Muscle layer of colon (tissue), 2 donors: ENCODE results near the gene ZNF423.
A peak's percentile ranks its signal among the peaks of the same experiment; 100 is the strongest.
"Not testable (repeated sequence)": the region's sequence is repeated elsewhere in the genome, so short reads cannot be mapped to it uniquely, and the experiment has no call there.

Experiments used
- H3K27ac ChIP-seq: one replicate; pipeline ENCODE4 v1.7.0; 2013; ENCODE audit warnings: low read depth, mild to moderate bottlenecking, low read length, moderate library complexity
- H3K27me3 ChIP-seq, 2 donors: one replicate each; pipeline ENCODE4 v1.7.0; 2013; ENCODE audit warnings: low read length in 2 of 2, mild to moderate bottlenecking in 2 of 2; ENCODE audit not compliant: insufficient read depth in 2 of 2, control insufficient read depth in 1 of 2
- H3K36me3 ChIP-seq: one replicate; pipeline ENCODE4 v1.7.0; 2013; ENCODE audit warnings: mild to moderate bottlenecking, low read length; ENCODE audit not compliant: insufficient read depth
- H3K4me1 ChIP-seq: one replicate; pipeline ENCODE4 v1.7.0; 2013; ENCODE audit warnings: mild to moderate bottlenecking, low read length; ENCODE audit not compliant: insufficient read depth
- H3K4me3 ChIP-seq, 2 donors: one replicate each; pipeline ENCODE4 v1.7.0; 2013; ENCODE audit warnings: low read length in 2 of 2, low read depth in 1 of 2, mild to moderate bottlenecking in 1 of 2, moderate library complexity in 1 of 2
- H3K9ac ChIP-seq: one replicate; pipeline ENCODE4 v1.7.0; 2013; ENCODE audit warnings: low read length
- H3K9me3 ChIP-seq: one replicate; pipeline ENCODE4 v1.7.0; 2013; ENCODE audit warnings: mild to moderate bottlenecking, low read length
- donor health status: abdominal sarcoma.
- donor health status: Adenocarcinoma of cecum.

ZNF423 gene

DNA sequence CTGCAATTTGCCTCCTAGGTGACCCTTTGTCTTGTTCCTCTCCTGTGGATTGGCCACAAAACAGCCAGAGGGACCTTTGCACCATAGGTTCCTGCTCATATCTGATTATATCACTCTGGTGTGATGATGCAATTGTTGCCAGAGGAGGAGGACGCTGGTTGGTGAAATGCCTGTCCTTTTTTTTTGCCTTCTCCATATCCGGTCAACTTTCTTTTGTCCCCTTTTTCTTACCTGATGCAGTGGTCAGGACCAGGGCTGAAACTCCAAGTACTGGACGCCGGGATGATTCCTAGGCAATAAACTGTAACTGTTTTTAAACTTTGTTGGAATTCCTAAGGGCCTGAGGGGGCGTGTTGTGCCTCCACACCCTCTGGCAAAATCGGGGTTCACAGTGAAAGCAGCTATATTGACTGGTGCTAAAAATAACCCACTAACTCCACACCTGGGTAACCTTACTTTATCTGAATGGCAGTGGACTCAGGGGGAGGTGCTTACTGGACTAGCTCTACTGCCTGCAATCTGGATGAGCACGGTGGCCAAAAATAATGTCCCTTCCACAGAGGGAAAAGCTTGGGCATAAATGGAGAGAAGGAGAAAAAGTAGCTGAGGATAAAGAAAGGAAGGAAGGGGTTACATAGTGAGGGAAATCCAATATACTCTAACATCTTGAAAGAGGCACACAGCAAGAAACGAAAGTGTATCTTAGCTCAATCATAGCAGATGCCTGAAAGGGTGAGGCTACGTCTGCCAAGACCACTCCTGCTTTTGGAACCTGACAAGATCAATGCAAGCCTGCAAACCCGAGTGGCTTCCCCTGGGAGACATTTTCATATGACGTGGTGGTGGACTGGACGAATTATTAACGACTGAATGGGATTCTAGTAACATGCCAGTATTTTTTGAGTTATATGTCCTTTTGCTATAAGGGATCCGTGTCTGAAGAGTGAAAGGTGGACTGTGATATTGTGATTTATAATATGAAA is 28.4 kb upstream of the ZNF423 start:
- Histone ChIP-seq H3K4me1 (no peaks in the 10 kb centered on the region), H3K36me3 (no peaks in the 10 kb centered on the region), H3K27me3 (no peaks in the 10 kb centered on the region), H3K27ac (no peak overlapping the region), H3K9me3 (no peaks in the 10 kb centered on the region), H3K4me3 (no peak overlapping the region), H3K9ac (no peak overlapping the region)

DNA sequence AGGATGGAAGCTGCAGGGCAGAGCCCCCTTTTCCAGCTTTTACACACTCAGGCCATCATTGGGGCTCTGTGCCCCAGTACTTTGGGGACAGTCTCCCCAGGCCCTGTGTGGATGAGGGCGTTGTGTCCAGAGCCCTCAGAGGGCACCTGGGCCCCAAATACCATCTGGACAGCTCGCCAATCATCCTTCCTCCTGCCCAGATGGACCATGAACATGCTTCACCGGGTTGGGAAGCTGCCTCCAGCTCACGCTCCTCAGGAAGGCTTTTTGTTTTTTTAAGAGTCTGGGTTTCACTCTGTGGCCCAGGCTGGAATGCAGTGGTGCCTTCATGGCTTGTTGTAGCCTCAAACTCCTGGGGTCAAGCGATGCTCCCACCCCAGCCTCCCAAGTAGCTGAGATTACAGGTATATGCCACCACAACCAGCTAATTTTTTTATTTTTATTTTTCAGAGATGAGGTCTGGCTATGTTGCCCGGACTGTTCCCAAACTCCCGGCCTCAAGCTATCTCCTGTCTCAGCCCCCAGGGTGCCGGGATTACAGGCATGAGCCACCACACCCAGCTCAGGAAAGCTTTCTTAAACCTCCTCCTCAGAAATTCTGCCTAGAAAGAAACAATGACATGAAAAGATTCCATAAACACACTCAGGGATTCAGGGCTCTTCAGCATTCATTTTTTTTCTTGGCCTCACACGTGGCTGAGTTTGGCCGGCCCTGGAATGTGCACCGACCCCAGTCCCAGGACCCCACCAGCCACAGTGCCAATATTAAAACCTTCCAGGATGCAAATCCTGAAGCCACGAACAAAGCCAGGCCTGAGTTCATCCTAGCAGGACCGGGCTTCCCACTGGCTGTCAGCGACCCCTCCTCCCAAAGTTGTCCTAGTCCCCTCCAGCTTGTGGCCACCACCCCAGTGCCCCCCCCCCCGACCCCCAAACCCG is 27.4 kb upstream of the ZNF423 start:
- H3K36me3 ChIP-seq = no peaks in the 10 kb centered on the region
- no peak overlapping the region for H3K9ac ChIP-seq
- no peak overlapping the region for H3K4me3 ChIP-seq
- no peaks in the 10 kb centered on the region for H3K4me1 ChIP-seq
- H3K27ac ChIP-seq = no peak overlapping the region
- H3K27me3 ChIP-seq = no peaks in the 10 kb centered on the region
- no peaks in the 10 kb centered on the region for H3K9me3 ChIP-seq

GRCh38 chr16:49881890-49882289 is 26.0 kb upstream of the ZNF423 start:
- Histone ChIP-seq H3K36me3 (no peaks in the 10 kb centered on the region), H3K4me1 (no peaks in the 10 kb centered on the region), H3K9ac (no peak overlapping the region), H3K9me3 (no peaks in the 10 kb centered on the region), H3K27me3 (no peaks in the 10 kb centered on the region), H3K4me3 (no peak overlapping the region), H3K27ac (no peak overlapping the region)

- H3K4me1 ChIP-seq, H3K27me3 ChIP-seq, H3K27ac ChIP-seq, H3K9me3 ChIP-seq, H3K9ac ChIP-seq, H3K4me3 ChIP-seq, H3K36me3 ChIP-seq: not testable (repeated sequence)
Measured at GRCh38 chr16:49878540-49878939, 22.6 kb upstream of the ZNF423 start.

DNA sequence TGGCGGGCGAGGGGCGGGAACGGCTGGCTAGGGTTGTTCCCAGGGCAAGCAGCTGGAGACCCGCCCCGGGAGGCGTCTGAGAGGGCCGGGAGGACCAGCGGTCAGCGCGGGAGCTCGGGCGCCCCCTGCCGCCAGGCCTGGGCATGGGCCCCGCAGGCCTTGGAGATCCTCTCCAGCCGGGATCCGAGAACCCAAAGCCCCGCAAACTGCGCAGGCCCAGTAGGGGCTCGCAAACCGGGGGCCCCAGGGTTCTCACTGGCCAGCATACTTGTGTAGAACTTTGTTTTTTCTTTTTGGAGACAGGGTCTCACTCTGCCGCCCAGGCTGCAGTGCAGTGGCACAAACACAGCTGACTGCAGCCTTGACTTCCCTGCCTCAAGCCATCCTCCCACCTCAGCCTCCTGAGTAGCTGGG is 20.8 kb upstream of the ZNF423 start:
- Histone ChIP-seq H3K9me3 (no peaks in the 10 kb centered on the region), H3K4me3 (peak overlapping the region in 1 of 2 donors; percentile 25), H3K36me3 (no peaks in the 10 kb centered on the region), H3K27me3 (no peaks in the 10 kb centered on the region), H3K9ac (no peak overlapping the region), H3K27ac (no peak overlapping the region), H3K4me1 (no peaks in the 10 kb centered on the region)

DNA sequence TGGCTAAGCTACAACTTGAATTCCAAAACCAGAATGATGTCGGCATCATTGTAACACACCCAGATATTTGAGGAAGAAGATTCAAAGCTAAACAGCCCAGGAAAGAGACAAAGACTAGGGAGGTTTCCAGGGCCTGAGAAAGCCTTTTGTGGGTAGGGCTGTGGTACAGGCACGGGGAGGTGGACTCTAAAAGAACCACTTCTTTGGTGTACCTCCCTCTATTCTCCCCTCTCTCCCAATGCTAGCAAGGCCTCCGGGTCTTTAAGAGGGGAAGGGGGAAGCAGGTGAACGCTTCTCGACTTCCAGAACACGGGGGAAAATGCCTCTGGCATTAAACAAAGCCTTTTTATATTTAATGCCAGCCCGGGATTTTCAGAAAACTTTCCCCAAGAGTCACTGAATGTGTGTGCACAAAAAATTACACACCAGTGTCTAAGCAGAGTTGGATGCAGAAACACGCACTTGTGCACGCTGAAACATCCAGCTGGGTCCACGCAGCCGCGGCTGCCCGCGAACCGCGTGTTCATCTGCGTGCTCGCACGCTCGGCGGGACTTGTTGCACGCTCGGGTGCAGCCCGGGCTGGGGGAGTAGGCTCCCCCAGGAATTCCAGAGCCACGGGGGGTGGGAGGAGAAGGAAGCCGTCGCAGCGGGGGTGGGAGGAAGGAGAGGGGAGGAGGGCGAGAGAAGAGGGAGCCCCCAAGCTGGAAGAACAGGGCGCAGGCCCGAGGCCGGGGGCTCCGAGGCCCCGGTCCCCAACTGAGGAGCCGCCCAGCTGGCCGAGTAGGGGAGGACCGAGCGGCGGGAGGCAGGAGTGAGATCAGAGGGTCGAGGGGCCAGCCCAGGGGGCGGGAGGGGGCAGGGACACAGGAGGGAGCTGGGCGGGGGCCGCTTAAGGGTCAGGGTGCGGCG is 20.1 kb upstream of the ZNF423 start:
- H3K4me3 ChIP-seq = peak overlapping the region in 1 of 2 donors; percentile 25
- no peak overlapping the region for H3K27ac ChIP-seq
- H3K36me3 ChIP-seq = no peaks in the 10 kb centered on the region
- H3K4me1 ChIP-seq = no peaks in the 10 kb centered on the region
- H3K27me3 ChIP-seq = no peaks in the 10 kb centered on the region
- no peaks in the 10 kb centered on the region for H3K9me3 ChIP-seq
- H3K9ac ChIP-seq = no peak overlapping the region

DNA sequence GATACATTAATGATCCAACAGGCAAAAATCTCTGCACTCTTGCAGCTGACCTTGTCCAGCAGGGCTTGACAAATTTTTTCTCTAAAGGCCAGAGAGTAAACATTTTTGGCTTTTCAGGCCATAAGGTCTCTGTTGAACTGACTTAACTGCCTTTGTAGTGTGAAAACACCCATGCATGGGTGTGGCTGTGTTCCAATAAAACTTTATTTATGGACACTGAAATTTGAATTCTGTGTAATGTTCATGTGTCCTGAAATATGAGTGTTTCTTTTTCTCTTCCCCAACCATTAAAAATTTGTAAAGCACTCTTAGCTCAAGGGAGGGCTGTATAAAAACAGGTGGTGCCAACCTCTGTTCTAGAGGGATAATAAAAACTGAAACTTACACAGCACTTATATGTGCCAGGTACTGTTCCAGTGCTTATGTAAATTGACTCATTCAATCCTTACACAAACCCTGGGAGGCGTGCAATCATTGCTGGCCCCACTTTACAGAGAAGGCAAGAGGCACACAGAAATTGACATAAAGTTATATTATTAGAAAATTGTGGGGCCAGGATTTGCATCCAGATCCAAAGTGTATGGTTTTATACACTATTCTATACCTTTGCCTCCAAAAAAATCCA is 18.8 kb upstream of the ZNF423 start:
- no peaks in the 10 kb centered on the region for H3K27me3 ChIP-seq
- no peak overlapping the region for H3K27ac ChIP-seq
- H3K9ac ChIP-seq = no peak overlapping the region

GRCh38 chr16:49871824-49872223 is 15.9 kb upstream of the ZNF423 start:
- not testable (repeated sequence) for H3K27me3 ChIP-seq, H3K4me1 ChIP-seq, H3K27ac ChIP-seq, H3K36me3 ChIP-seq, H3K9ac ChIP-seq, H3K9me3 ChIP-seq, H3K4me3 ChIP-seq

More for the DNA sequence above, 18.8 kb upstream of the ZNF423 start:
- no peak overlapping the region for H3K4me3 ChIP-seq
- no peaks in the 10 kb centered on the region for H3K9me3 ChIP-seq
- no peaks in the 10 kb centered on the region for H3K36me3 ChIP-seq
- H3K4me1 ChIP-seq = no peaks in the 10 kb centered on the region

DNA sequence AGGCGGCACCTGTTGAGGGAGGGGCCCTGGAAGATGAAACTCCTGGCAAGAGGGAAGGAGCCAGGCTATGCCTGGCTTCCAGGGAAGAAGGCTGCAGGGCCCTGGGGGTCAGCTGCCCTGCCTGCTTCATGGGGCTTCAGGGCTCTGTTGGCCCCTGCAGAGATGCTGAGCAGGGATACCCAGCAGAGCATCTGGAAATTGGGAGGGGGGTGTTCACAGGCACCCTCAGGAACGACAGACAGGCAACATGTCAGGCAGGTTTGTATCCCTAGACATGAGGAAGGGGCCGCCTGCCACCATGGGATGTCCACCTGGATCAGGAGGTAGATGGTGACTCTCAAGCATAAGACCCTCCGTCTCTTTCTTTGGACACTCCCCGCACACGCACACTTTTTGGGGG is 13.8 kb upstream of the ZNF423 start:
- Histone ChIP-seq H3K9me3 (no peaks in the 10 kb centered on the region), H3K4me3 (no peak overlapping the region), H3K36me3 (no peaks in the 10 kb centered on the region), H3K27me3 (no peaks in the 10 kb centered on the region), H3K9ac (no peak overlapping the region), H3K4me1 (no peaks in the 10 kb centered on the region), H3K27ac (no peak overlapping the region)

DNA sequence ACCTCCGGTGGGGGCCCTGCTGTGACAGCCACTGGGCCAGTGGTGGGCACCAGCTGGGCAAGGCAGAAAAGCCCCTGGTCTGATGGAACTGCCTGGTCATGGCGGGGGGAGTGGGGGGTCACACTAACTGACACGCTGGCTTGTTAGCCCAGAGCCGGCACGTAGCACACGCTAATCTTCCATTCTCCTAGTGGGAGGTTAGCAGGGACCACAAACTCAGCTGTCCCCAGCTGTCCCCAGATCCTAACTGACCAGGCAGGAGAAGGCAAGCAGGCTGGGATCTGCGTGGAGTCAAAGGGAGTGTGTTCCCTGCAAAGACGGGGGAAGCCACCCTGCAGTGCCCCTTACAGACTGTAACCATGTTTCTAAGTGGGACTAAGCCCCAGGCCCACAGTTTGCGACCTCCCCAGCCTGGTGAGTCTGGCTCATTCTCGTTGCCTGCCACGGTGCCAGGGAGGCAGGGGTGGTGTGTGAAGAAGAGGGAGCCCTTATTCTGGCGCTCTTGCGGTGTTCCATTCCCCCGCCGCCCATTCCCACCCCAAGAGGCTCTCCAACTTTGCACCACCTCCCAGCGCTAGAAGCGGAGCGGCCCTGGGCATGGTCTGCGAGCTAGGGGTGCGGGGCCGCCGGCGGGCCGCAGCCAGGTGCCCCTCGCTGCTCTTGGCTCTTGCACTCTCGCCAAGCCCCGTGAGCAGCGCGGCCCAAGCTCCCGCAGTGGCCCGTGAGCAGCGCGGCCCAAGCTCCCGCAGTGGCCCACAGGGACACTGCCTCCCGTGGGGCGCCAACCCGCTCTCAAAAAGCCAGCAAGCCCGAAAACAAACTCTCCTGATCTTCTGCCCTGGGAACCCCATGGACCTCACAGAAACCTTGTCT is 12.1 kb upstream of the ZNF423 start:
- H3K36me3 ChIP-seq = no peaks in the 10 kb centered on the region
- H3K4me3 ChIP-seq = no peak overlapping the region
- no peaks in the 10 kb centered on the region for H3K4me1 ChIP-seq
- H3K27me3 ChIP-seq = no peaks in the 10 kb centered on the region
- no peak overlapping the region for H3K27ac ChIP-seq
- no peaks in the 10 kb centered on the region for H3K9me3 ChIP-seq
- no peak overlapping the region for H3K9ac ChIP-seq
